Left ventricle myocardium superior (tissue), 1 donor: ENCODE data around the gene U2AF2. TPM values are rescaled to one million over a fixed set of nuclear protein-coding genes. Genes with fewer than 3 reads are reported as not detected.

ENCODE experiments used
- ATAC-seq: fragments of 200-7000 bp; cut with Tn5 transposase; one replicate; pipeline ENCODE4 v1.9.1; 2020; ENCODE audit warnings: mild to moderate bottlenecking, moderate library complexity
- DNase-seq: peaks from one replicate; pipeline ENCODE4 v3.0.0-alpha.2; 2020
- intact Hi-C: fragments of 100-400 bp; cut with micrococcal nuclease; formaldehyde crosslinking; loops from one replicate; pipeline ENCODE4 v1.11.0; 2022
- total RNA-seq: library from RNA; stranded (reverse); fragmentation: NEBNext Ultra II Directional; extraction: Animal tissue kit (Norgen Biotek cat#: 25700); gene quantifications from one replicate; pipeline ENCODE4 v1.2.1, GENCODE V29; 2021
- donor health status: DM: no; HTN: yes; CAD: no; lungs with severe emphysema.

U2AF2 gene
- total RNA-seq, 1 donor from 2014 or later, result 79.9 TPM

DNA sequence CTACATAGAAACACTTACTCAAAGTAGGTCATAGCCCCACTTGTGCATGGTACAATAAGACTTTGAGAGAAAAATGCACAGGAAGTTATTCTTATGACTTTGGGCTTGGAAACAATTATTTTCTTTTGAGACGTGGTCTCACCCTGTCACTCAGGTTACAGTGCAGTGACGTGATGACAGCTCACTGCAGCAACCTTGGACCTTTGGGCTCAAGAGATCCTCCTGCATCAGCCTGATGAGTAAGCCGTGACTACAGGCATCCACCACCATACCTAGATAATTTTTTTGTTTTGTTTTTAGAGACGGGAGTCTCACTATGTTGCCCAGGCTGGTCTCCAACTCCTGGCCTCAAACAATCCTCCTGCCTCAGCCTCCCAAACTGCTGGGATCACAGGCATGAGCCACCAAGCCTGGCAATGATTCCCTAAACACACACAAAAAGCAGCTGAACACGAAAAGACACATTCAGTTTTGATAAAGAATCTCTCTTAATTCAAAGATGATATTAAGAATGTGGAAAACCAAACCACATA is 65.4 kb downstream of the U2AF2 start:
- intact Hi-C loops, result no loop called here
- DNase-seq, result no peak
- ATAC-seq, result no peak

DNA sequence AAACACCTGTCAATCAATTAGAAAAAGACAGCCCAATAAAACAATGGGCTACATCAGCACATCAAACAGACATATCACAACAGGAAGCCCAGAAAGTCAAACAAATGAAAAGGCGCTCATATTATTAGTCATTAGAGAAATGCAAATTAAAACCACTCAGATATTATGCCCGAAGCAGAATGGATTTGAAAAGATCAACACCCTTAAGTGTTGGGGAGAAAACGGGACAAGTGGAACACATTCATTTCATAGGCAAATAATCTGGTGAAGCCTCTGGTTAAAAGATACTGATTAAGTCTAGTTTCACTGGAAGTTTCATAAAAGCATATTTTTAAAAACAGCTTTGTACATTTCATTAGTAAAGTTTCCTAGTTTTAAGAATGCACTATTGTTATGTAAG is 66.0 kb downstream of the U2AF2 start:
- ATAC-seq (no peak), DNase-seq (no peak)
- intact Hi-C loops, result no loop called here

DNA sequence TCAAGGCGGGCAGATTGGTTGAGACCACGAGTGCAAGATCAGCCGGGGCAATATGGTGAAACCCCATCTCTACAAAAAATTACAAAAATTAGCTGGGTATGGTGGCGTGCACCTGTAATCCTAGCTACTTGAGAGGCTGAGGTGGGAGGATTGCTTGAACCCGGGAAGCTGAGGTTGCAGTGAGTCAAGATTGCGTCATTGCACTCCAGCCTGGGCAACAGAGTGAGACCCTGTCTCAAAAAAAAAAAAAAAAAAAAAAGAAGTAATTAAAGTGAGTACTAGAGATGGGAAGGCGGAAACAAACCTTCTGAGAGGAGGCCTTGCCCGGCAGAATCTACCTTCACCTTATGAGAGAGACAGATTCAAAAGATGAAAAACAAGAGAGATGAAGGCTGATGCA is 68.7 kb downstream of the U2AF2 start:
- ATAC-seq (no peak), DNase-seq (no peak)
- intact Hi-C loops, result no loop called here

Other genes with a start within 250 kb of the U2AF2 start
- 24.5 TPM for gene UBE2S, start 247.2 kb upstream of the U2AF2 start, total RNA-seq
- gene SHISA7, start 211.7 kb upstream of the U2AF2 start, total RNA-seq, result not detected
- 58.5 TPM for gene ISOC2, start 193.4 kb upstream of the U2AF2 start, total RNA-seq
- gene C19orf85, start 190.3 kb upstream of the U2AF2 start, total RNA-seq, result not detected
- 6.4 TPM for gene ZNF628, start 178.4 kb upstream of the U2AF2 start, total RNA-seq
- gene NAT14, start 169.8 kb upstream of the U2AF2 start, total RNA-seq, result 6.0 TPM
- gene SSC5D, start 166.6 kb upstream of the U2AF2 start, total RNA-seq, result 2.7 TPM
- gene SBK2, start 117.9 kb upstream of the U2AF2 start, total RNA-seq, result 15.2 TPM
- gene SBK3, start 109.5 kb upstream of the U2AF2 start, total RNA-seq, result 16.6 TPM
- 14.7 TPM for gene ZNF579, start 74.2 kb upstream of the U2AF2 start, total RNA-seq
- gene FIZ1, start 55.5 kb upstream of the U2AF2 start, total RNA-seq, result 16.3 TPM
- 17.0 TPM for gene ZNF524, start 54.7 kb upstream of the U2AF2 start, total RNA-seq
- gene ZNF865, start 49.4 kb upstream of the U2AF2 start, total RNA-seq, result 21.8 TPM
- 13.4 TPM for gene ZNF784, start 30.5 kb upstream of the U2AF2 start, total RNA-seq
- 12.3 TPM for gene ZNF580, start 14.0 kb upstream of the U2AF2 start, total RNA-seq
- gene ZNF581, start 11.4 kb upstream of the U2AF2 start, total RNA-seq, result 9.4 TPM
- gene CCDC106, start 6.8 kb upstream of the U2AF2 start, total RNA-seq, result 16.8 TPM
- gene EPN1, start 20.2 kb downstream of the U2AF2 start, total RNA-seq, result 250 TPM
- not detected for gene NLRP9, start 83.4 kb downstream of the U2AF2 start, total RNA-seq
- gene RFPL4A, start 104.1 kb downstream of the U2AF2 start, total RNA-seq, result not detected
- not detected for gene RFPL4AL1, start 114.1 kb downstream of the U2AF2 start, total RNA-seq
- not detected for gene NLRP11, start 177.0 kb downstream of the U2AF2 start, total RNA-seq
- not detected for gene NLRP4, start 181.5 kb downstream of the U2AF2 start, total RNA-seq